A549 (cell line): ENCODE results near the gene VPS37D. TPM values are rescaled to one million over a fixed set of nuclear protein-coding genes. Genes with fewer than 3 reads are reported as not detected.
A peak's percentile ranks its signal among the peaks of the same experiment; 100 is the strongest.

Experiments
- ATAC-seq, 2 experiments: fragments of 200-7000 bp in 1 of 2; fragments of >200 bp in 1 of 2; cut with Nextera tagmentation in 1 of 2; cut with Tn5 transposase in 1 of 2; 3 replicates each; pipeline versions ENCODE4 v1.8.0 to v1.9.1; 2018 to 2020; ENCODE audit warnings: mild to moderate bottlenecking in 1 of 2, moderate library complexity in 1 of 2
- CTCF ChIA-PET: fragments of 300-600 bp; sonication (Branson Sonifier 250); formaldehyde crosslinking; extraction: SDS; loops from one replicate; lab custom pipeline; 2021; ENCODE audit warnings: antibody characterized with exemption, inconsistent platforms; lab: Yijun Ruan, JAX
- POLR2A ChIA-PET: fragments of 350-600 bp; formaldehyde crosslinking; extraction: SDS; loops from one replicate; lab custom pipeline; 2021; ENCODE audit warnings: antibody characterized with exemption, inconsistent platforms; lab: Yijun Ruan, JAX
- DNase-seq, 2 experiments: peaks; one replicate each; pipeline versions ENCODE4 v3.0.0 to v3.0.0-alpha.2; 2011 to 2016; ENCODE audit warnings: low read depth in 1 of 2, low spot score in 1 of 2
- FAIRE-seq: peaks from 2 replicates; lab custom pipeline; 2011; peaks lifted over from hg19 to GRCh38; lab: Jason Lieb, UNC
- H3K27ac ChIP-seq, 2 experiments: fragments of >200 bp; sonication (Bioruptor Twin); formaldehyde crosslinking; 3 replicates each; pipeline ENCODE4 v1.5.1; 2016 to 2017
- H3K4me1 ChIP-seq: fragments of >200 bp; sonication (Bioruptor Twin); formaldehyde crosslinking; 3 replicates; pipeline ENCODE4 v1.6.1; 2016
- H3K4me2 ChIP-seq: fragments of >200 bp; sonication (Bioruptor Twin); formaldehyde crosslinking; 3 replicates; pipeline ENCODE4 v1.6.1; 2016
- H3K4me3 ChIP-seq: fragments of >200 bp; sonication (Bioruptor Twin); formaldehyde crosslinking; 3 replicates; pipeline ENCODE4 v1.5.1; 2016
- H3K9me3 ChIP-seq: fragments of >200 bp; sonication (Bioruptor Twin); formaldehyde crosslinking; 3 replicates; pipeline ENCODE4 v1.6.1; 2016
- ATOH8 ChIP-seq: fragments of 250-450 bp; sonication (Bioruptor Pico); IDR thresholded peaks from 2 replicates; pipeline ENCODE4 v1.5.0; 2020; ENCODE audit warnings: low read depth, mild to moderate bottlenecking, moderate library complexity
- CBX8 ChIP-seq: fragments of 200-600 bp; sonication (generic); IDR thresholded peaks from 2 replicates; pipeline ENCODE4 v1.6.1; 2016
- CEBPB ChIP-seq, 2 experiments: fragments of >200 bp in 1 of 2; sonication (Bioruptor Twin) in 1 of 2; formaldehyde crosslinking in 1 of 2; IDR thresholded peaks; 2 replicates each; pipeline ENCODE4 v1.6.1; 2012 to 2016
- CHD2 ChIP-seq: fragments of 150-350 bp; IDR thresholded peaks from 2 replicates; pipeline ENCODE4 v1.6.1; 2014; ENCODE audit warnings: low read length; ENCODE audit not compliant: partially characterized antibody
- CHD4 ChIP-seq: fragments of 200-600 bp; sonication (generic); IDR thresholded peaks from 2 replicates; pipeline ENCODE4 v1.6.1; 2016; ENCODE audit warnings: antibody characterized with exemption, mild to moderate bottlenecking, borderline replicate concordance
- E2F6 ChIP-seq: IDR thresholded peaks from 2 replicates; pipeline ENCODE4 v1.6.1; 2012; ENCODE audit warnings: low read depth, borderline replicate concordance
- EHF ChIP-seq: fragments of 250-450 bp; sonication (Bioruptor Pico); IDR thresholded peaks from 2 replicates; pipeline ENCODE4 v1.5.0; 2020; ENCODE audit warnings: mild to moderate bottlenecking
- EHMT2 ChIP-seq: fragments of 200-600 bp; sonication (generic); IDR thresholded peaks from 2 replicates; pipeline ENCODE4 v1.6.1; 2016; ENCODE audit warnings: antibody characterized with exemption, low read depth, mild to moderate bottlenecking, moderate library complexity
- ELK1 ChIP-seq: fragments of 150-350 bp; IDR thresholded peaks from 2 replicates; pipeline ENCODE4 v1.6.1; 2014; ENCODE audit warnings: low read depth, mild to moderate bottlenecking, low read length
- EP300 ChIP-seq, 2 experiments: fragments of >200 bp; sonication (Bioruptor Twin); formaldehyde crosslinking; IDR thresholded peaks; 2 replicates in 1 of 2; 3 replicates in 1 of 2; pipeline ENCODE4 v1.6.1; 2016 to 2017
- FOSL2 ChIP-seq, 2 experiments: fragments of 450-650 bp in 1 of 2; fragments of >200 bp in 1 of 2; sonication (Bioruptor Twin) in 1 of 2; formaldehyde crosslinking; IDR thresholded peaks; 2 replicates each; pipeline versions ENCODE4 v1.5.0 to v1.6.1; 2016 to 2020; ENCODE audit warnings: mild to moderate bottlenecking in 1 of 2, moderate library complexity in 1 of 2
- FOXS1 ChIP-seq: fragments of 250-450 bp; sonication (Bioruptor Pico); IDR thresholded peaks from 2 replicates; pipeline ENCODE4 v1.5.0; 2020; ENCODE audit warnings: mild to moderate bottlenecking, moderate library complexity
- HMGXB4 ChIP-seq: fragments of 250-450 bp; sonication (Bioruptor Pico); IDR thresholded peaks from 2 replicates; pipeline ENCODE4 v1.5.0; 2021; ENCODE audit warnings: mild to moderate bottlenecking, moderate library complexity, borderline replicate concordance
- HOXA7 ChIP-seq: fragments of 250-450 bp; sonication (Bioruptor Pico); IDR thresholded peaks from 2 replicates; pipeline ENCODE4 v1.5.0; 2020; ENCODE audit warnings: mild to moderate bottlenecking, moderate library complexity
- HOXB5 ChIP-seq: fragments of 250-450 bp; sonication (Bioruptor Pico); IDR thresholded peaks from 2 replicates; pipeline ENCODE4 v1.5.0; 2020; ENCODE audit warnings: mild to moderate bottlenecking, moderate library complexity
- JUN ChIP-seq, 2 experiments: fragments of >200 bp; sonication (Bioruptor Twin); formaldehyde crosslinking; IDR thresholded peaks; 2 replicates in 1 of 2; 3 replicates in 1 of 2; pipeline ENCODE4 v1.6.1; 2016 to 2017
- JUNB ChIP-seq: fragments of >200 bp; sonication (Bioruptor Twin); formaldehyde crosslinking; IDR thresholded peaks from 2 replicates; pipeline ENCODE4 v1.6.1; 2016
- KDM1A ChIP-seq: fragments of 200-600 bp; sonication (generic); IDR thresholded peaks from 2 replicates; pipeline ENCODE4 v1.6.1; 2016; ENCODE audit warnings: low read depth, mild to moderate bottlenecking
- MAFK ChIP-seq: fragments of 450-650 bp; IDR thresholded peaks from 2 replicates; pipeline ENCODE4 v1.6.1; 2014; ENCODE audit not compliant: partially characterized antibody
- MAZ ChIP-seq: fragments of 150-350 bp; IDR thresholded peaks from 2 replicates; pipeline ENCODE4 v1.6.1; 2014; ENCODE audit warnings: antibody characterized with exemption, low read depth, low read length, borderline replicate concordance
- NPAS2 ChIP-seq: fragments of 250-450 bp; sonication (Bioruptor Pico); IDR thresholded peaks from 2 replicates; pipeline ENCODE4 v1.8.0; 2022; ENCODE audit warnings: mild to moderate bottlenecking, moderate library complexity, borderline replicate concordance
- PBX3 ChIP-seq: IDR thresholded peaks from 2 replicates; pipeline ENCODE4 v1.6.1; 2012
- PHF8 ChIP-seq: fragments of 200-600 bp; sonication (generic); IDR thresholded peaks from 2 replicates; pipeline ENCODE4 v1.6.1; 2016; ENCODE audit warnings: low read depth, mild to moderate bottlenecking, antibody characterized with exemption, moderate library complexity, borderline replicate concordance
- POLR2A ChIP-seq: IDR thresholded peaks from 2 replicates; pipeline ENCODE4 v1.6.1; 2012; ENCODE audit warnings: mild to moderate bottlenecking, low read length
- POLR2AphosphoS2 ChIP-seq: conservative IDR thresholded peaks from 2 replicates; pipeline ENCODE4 v1.6.1; 2012; ENCODE audit warnings: low read length, improper control_type of control experiment, inconsistent platforms
- RAD21 ChIP-seq, 2 experiments: fragments of >200 bp in 1 of 2; sonication (Bioruptor Twin) in 1 of 2; formaldehyde crosslinking in 1 of 2; IDR thresholded peaks in 1 of 2; conservative IDR thresholded peaks in 1 of 2; 2 replicates in 1 of 2; 3 replicates in 1 of 2; pipeline ENCODE4 v1.6.1; 2012 to 2018; ENCODE audit warnings: inconsistent platforms in 1 of 2
- RARB ChIP-seq: fragments of 250-450 bp; sonication (Bioruptor Pico); IDR thresholded peaks from 2 replicates; pipeline ENCODE4 v1.8.0; 2021; ENCODE audit warnings: mild to moderate bottlenecking, moderate library complexity
- RCOR1 ChIP-seq: fragments of 150-350 bp; IDR thresholded peaks from 2 replicates; pipeline ENCODE4 v1.6.1; 2014; ENCODE audit warnings: antibody characterized with exemption, low read length, low read depth
- RFX5 ChIP-seq: fragments of 450-650 bp; IDR thresholded peaks from 2 replicates; pipeline ENCODE4 v1.7.1; 2014; ENCODE audit warnings: antibody characterized with exemption, mild to moderate bottlenecking, moderate library complexity
- RNF2 ChIP-seq: fragments of 200-600 bp; sonication (generic); IDR thresholded peaks from 2 replicates; pipeline ENCODE4 v1.6.1; 2016; ENCODE audit warnings: low read depth, mild to moderate bottlenecking, antibody characterized with exemption, moderate library complexity, borderline replicate concordance
- SREBF2 ChIP-seq: fragments of 450-650 bp; IDR thresholded peaks from 2 replicates; pipeline ENCODE4 v1.6.1; 2014; ENCODE audit warnings: mild to moderate bottlenecking, moderate library complexity
- TFCP2L1 ChIP-seq: fragments of 250-450 bp; sonication (Bioruptor Pico); IDR thresholded peaks from 2 replicates; pipeline ENCODE4 v1.5.0; 2021; ENCODE audit warnings: mild to moderate bottlenecking
- ZFP36 ChIP-seq: fragments of 450-650 bp; IDR thresholded peaks from 2 replicates; pipeline ENCODE4 v1.6.1; 2014; ENCODE audit warnings: borderline replicate concordance; ENCODE audit not compliant: partially characterized antibody
- ZSCAN20 ChIP-seq: fragments of 250-450 bp; sonication (Bioruptor Pico); IDR thresholded peaks from 2 replicates; pipeline ENCODE4 v1.8.0; 2022; ENCODE audit warnings: mild to moderate bottlenecking, moderate library complexity
- WGBS: methylation state at CpG from one replicate; pipeline ENCODE4 v1.1.6; 2017; ENCODE audit errors: missing lambda C conversion rate; 5-methylcytosine and 5-hydroxymethylcytosine counted together
- polyA plus RNA-seq, 4 experiments: library from polyadenylated mRNA; depleted of rRNA in 3 of 4; stranded (reverse); fragments of >200 nt; fragmentation: RNase III in 1 of 4; extraction: RNeasy Plus Mini Kit Qiagen cat#74134 plus additional on column Dnase treatment in 1 of 4; gene quantifications; 2 replicates in 3 of 4; 3 replicates in 1 of 4; pipeline ENCODE4 v1.2.3, GENCODE V29; 2011 to 2017

The VPS37D gene
- polyA plus RNA-seq, 2 of the 4 experiments (the other 2 are of a cell fraction) = 2.6 to 3.3 TPM

GRCh38 chr7:73704640-73705550 lies 37.3 kb downstream of the VPS37D start:
- FAIRE-seq = peak; percentile 65
- ChIA-PET CTCF (interaction anchor here (0.7 to 10.0 kb wide), 19 partner anchors 8 to 98 kb away, joined by 3 to 71 read pairs (median 7); partner anchors contain the start of genes STX1A and VPS37D), POLR2A (interaction anchor here (0.6 to 5.0 kb wide), 16 partner anchors 8 to 574 kb away, joined by 3 to 135 read pairs (median 5); partner anchors contain the start of genes ABHD11, BAZ1B, BUD23 and DNAJC30)
- Histone ChIP-seq H3K27ac (peak overlapping the region; percentile 99 to 100), H3K4me2 (peak overlapping the region; percentile 90), H3K9me3 (no peaks in the 10 kb centered on the region), H3K4me1 (peaks cover 94% of the 10 kb centered on the region), H3K4me3 (peak overlapping the region; percentile 35)
- WGBS = 3% methylated on average over 15 of the region's 23 CpGs
- ATAC-seq = peak; percentile 49 to 73
- DNase-seq = peak; percentile 94 to 99
- no peak for TF ChIP-seq POLR2AphosphoS2
- TF ChIP-seq MAZ = peak; percentile 58; the same call in 1 of the 2 replicates
- 0 out of 2 replicates have a peak, but pooled peaks have one; percentile 65 for TF ChIP-seq PBX3
- TF ChIP-seq POLR2A = peak; percentile 15; the same call in 1 of the 2 replicates
- TF ChIP-seq EHMT2 = no peak
- TF ChIP-seq HOXA7 (CRISPR knock-in tag) = 0 out of 2 replicates have a peak, but pooled peaks have one; percentile 25
- TF ChIP-seq JUNB = peak; percentile 95
- no peak for TF ChIP-seq HMGXB4 (CRISPR knock-in tag)
- no peak for TF ChIP-seq CHD2
- TF ChIP-seq SREBF2 = no peak
- no peak for TF ChIP-seq NPAS2 (CRISPR knock-in tag)
- 0 out of 2 replicates have a peak, but pooled peaks have one; percentile 35 for TF ChIP-seq FOXS1
- no peak for TF ChIP-seq ELK1
- TF ChIP-seq EHF (CRISPR knock-in tag) = peak; percentile 77; the same call in 1 of the 2 replicates
- no peak for TF ChIP-seq RARB (CRISPR knock-in tag)
- TF ChIP-seq JUN (IDR thresholded peaks at IDR 0.05) = peak; percentile 96 to 97
- TF ChIP-seq ZSCAN20 (CRISPR knock-in tag) = no peak
- TF ChIP-seq HOXB5 = peak; percentile 82; the same call in 1 of the 2 replicates
- TF ChIP-seq MAFK = no peak
- TF ChIP-seq RNF2 = no peak
- TF ChIP-seq RAD21 (conservative IDR thresholded peaks at IDR 0.05 in 1 of 2, IDR thresholded peaks at IDR 0.05 in 1 of 2) = peak in 1 of 2 experiments; percentile 53; a peak in 3 of 5 replicates
- no peak for TF ChIP-seq RFX5
- TF ChIP-seq PHF8 = no peak
- TF ChIP-seq KDM1A = peak; percentile 38; the same call in 1 of the 2 replicates
- no peak for TF ChIP-seq CHD4
- no peak for TF ChIP-seq ZFP36
- no peak for TF ChIP-seq CBX8
- no peak for TF ChIP-seq TFCP2L1 (CRISPR knock-in tag)
- peak; percentile 96; a peak in 4 of 5 replicates for TF ChIP-seq EP300 (IDR thresholded peaks at IDR 0.05)
- peak; percentile 83 for TF ChIP-seq ATOH8
- TF ChIP-seq E2F6 = peak; percentile 81
- TF ChIP-seq RCOR1 = no peak
- TF ChIP-seq FOSL2 (IDR thresholded peaks at IDR 0.05) = peak; percentile 91
- TF ChIP-seq FOSL2 (CRISPR knock-in tag; IDR thresholded peaks at IDR 0.05) = peak; percentile 95
- TF ChIP-seq CEBPB (IDR thresholded peaks at IDR 0.05) = peak in 1 of 2 experiments; percentile 53; a peak in 1 of 4 replicates
